Activated naive CD8-positive, alpha-beta T cell treated with anti-CD3 and anti-CD28 coated beads for 36 hours (primary cell): Measurements from ENCODE around the gene MTX1. TPM values are rescaled to one million over a fixed set of nuclear protein-coding genes. Genes with fewer than 3 reads are reported as not detected.
"Not testable (repeated sequence)": the region's sequence is repeated elsewhere in the genome, so short reads cannot be mapped to it uniquely, and the experiment has no call there.

Experiments used
- DNase-seq: peaks from one replicate; pipeline ENCODE4 v3.0.0; 2021
- H3K27ac Mint-ChIP-seq: one replicate; pipeline ENCODE4 v1.8.0; 2022; ENCODE audit warnings: mild to moderate bottlenecking, moderate library complexity, mixed read lengths
- H3K27me3 Mint-ChIP-seq: one replicate; pipeline ENCODE4 v1.8.0; 2022; ENCODE audit warnings: mild to moderate bottlenecking, mixed read lengths
- H3K36me3 Mint-ChIP-seq: one replicate; pipeline ENCODE4 v1.8.0; 2021; ENCODE audit warnings: mild to moderate bottlenecking, mixed read lengths
- H3K4me1 Mint-ChIP-seq: one replicate; pipeline ENCODE4 v1.8.0; 2021; ENCODE audit warnings: mixed read lengths
- H3K4me3 Mint-ChIP-seq: one replicate; pipeline ENCODE4 v1.8.0; 2022; ENCODE audit warnings: mild to moderate bottlenecking, moderate library complexity, mixed read lengths
- H3K9me3 Mint-ChIP-seq: one replicate; pipeline ENCODE4 v1.8.0; 2022; ENCODE audit warnings: mixed read lengths
- total RNA-seq, 2 experiments: library from RNA; stranded (reverse); gene quantifications; one replicate each; pipeline ENCODE4 v1.2.3, GENCODE V29; 2021

MTX1 gene
- total RNA-seq, 2 experiments from 2014 or later = 68.0 to 72.5 TPM

- no peak overlapping the region for H3K27ac Mint-ChIP-seq
Measured at GRCh38 chr1:155179112-155180031, 29.1 kb upstream of the MTX1 start.

GRCh38 chr1:155181371-155182051 lies 27.0 kb upstream of the MTX1 start:
- H3K27ac Mint-ChIP-seq = no peak overlapping the region
- H3K36me3 Mint-ChIP-seq = peaks cover 16% of the 10 kb centered on the region
- H3K4me1 Mint-ChIP-seq = peaks cover 6% of the 10 kb centered on the region
- no peaks in the 10 kb centered on the region for H3K27me3 Mint-ChIP-seq
- no peak for DNase-seq
- H3K9me3 Mint-ChIP-seq = no peaks in the 10 kb centered on the region
- no peak overlapping the region for H3K4me3 Mint-ChIP-seq

More at GRCh38 chr1:155179112-155180031, 29.1 kb upstream of the MTX1 start:
- DNase-seq = no peak
- Mint-ChIP-seq H3K27me3 (no peaks in the 10 kb centered on the region), H3K4me3 (no peak overlapping the region), H3K4me1 (peaks cover 15% of the 10 kb centered on the region), H3K36me3 (peaks cover 16% of the 10 kb centered on the region), H3K9me3 (no peaks in the 10 kb centered on the region)

DNA sequence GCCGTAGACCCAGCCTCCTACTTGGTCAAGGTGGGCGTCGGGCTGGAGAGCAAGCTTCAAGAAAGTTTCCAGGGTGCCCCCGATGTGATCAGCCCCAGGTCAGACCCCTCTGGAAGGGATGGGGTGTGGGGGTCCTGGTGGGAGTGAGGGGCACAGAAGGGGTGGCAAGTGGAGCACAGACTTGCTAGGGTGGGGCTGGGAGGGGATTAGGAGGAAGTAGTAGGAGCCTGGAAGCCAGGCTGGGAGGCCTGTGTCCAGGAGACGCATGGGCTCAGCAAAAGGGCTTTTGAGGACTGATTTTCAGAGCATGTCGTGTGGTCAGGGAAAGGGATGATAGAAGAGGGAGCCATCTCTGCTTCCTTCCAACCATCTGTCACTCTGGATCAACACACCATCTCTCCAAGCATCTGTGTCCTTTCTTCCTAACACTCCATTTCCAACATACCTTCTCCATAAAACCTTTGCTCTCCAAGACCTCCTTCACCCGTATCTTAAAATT lies 26.4 kb upstream of the MTX1 start:
- H3K9me3 Mint-ChIP-seq = no peaks in the 10 kb centered on the region
- H3K27me3 Mint-ChIP-seq = no peaks in the 10 kb centered on the region
- no peak overlapping the region for H3K27ac Mint-ChIP-seq
- H3K4me3 Mint-ChIP-seq = no peak overlapping the region
- H3K36me3 Mint-ChIP-seq = peaks cover 16% of the 10 kb centered on the region
- no peak for DNase-seq
- peaks cover under 1% of the 10 kb centered on the region for H3K4me1 Mint-ChIP-seq

GRCh38 chr1:155183775-155184221 lies 24.7 kb upstream of the MTX1 start:
- H3K27ac Mint-ChIP-seq = no peak overlapping the region

DNA sequence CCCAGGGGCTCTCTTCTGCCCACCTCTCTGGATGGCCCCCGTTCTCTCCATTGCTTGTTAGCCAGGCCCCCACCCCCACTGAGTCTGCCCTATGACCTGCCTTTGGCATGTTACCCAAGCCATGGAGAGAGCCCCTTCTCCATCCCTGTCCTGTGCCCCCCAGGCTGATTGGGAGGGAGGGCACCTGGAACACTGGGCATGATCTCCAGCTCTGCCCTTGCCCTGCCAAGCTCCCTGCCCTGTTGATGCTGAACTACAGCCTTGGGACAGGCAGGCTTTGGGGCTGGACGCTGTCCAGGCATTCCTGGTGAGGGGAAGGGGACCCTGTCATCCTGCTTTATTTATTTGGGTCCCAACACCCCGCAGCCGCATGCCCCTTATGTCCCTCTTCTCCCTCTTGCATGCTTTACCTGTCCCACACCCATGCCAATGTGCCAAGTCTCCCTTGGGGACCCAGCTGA lies 24.1 kb upstream of the MTX1 start:
- Mint-ChIP-seq H3K9me3 (no peaks in the 10 kb centered on the region), H3K4me3 (no peak overlapping the region), H3K36me3 (peaks cover 9% of the 10 kb centered on the region), H3K4me1 (peaks cover 4% of the 10 kb centered on the region), H3K27ac (no peak overlapping the region), H3K27me3 (no peaks in the 10 kb centered on the region)
- DNase-seq = no peak

More at GRCh38 chr1:155183775-155184221, 24.7 kb upstream of the MTX1 start:
- Mint-ChIP-seq H3K36me3 (peaks cover 10% of the 10 kb centered on the region), H3K9me3 (no peaks in the 10 kb centered on the region), H3K4me1 (peaks cover 4% of the 10 kb centered on the region), H3K27me3 (no peaks in the 10 kb centered on the region), H3K4me3 (no peak overlapping the region)
- DNase-seq = no peak

GRCh38 chr1:155184835-155185782 lies 23.4 kb upstream of the MTX1 start:
- Mint-ChIP-seq H3K36me3 (peaks cover 6% of the 10 kb centered on the region), H3K9me3 (no peaks in the 10 kb centered on the region), H3K4me1 (peaks cover 4% of the 10 kb centered on the region), H3K27me3 (no peaks in the 10 kb centered on the region), H3K4me3 (no peak overlapping the region), H3K27ac (peak overlapping the region; percentile 11)
- no peak for DNase-seq

GRCh38 chr1:155185783-155186066 lies 22.8 kb upstream of the MTX1 start:
- Mint-ChIP-seq H3K4me3 (no peak overlapping the region), H3K9me3 (no peaks in the 10 kb centered on the region), H3K27me3 (no peaks in the 10 kb centered on the region), H3K27ac (peak overlapping the region; percentile 11), H3K4me1 (peaks cover 4% of the 10 kb centered on the region), H3K36me3 (peaks cover 6% of the 10 kb centered on the region)
- no peak for DNase-seq

DNA sequence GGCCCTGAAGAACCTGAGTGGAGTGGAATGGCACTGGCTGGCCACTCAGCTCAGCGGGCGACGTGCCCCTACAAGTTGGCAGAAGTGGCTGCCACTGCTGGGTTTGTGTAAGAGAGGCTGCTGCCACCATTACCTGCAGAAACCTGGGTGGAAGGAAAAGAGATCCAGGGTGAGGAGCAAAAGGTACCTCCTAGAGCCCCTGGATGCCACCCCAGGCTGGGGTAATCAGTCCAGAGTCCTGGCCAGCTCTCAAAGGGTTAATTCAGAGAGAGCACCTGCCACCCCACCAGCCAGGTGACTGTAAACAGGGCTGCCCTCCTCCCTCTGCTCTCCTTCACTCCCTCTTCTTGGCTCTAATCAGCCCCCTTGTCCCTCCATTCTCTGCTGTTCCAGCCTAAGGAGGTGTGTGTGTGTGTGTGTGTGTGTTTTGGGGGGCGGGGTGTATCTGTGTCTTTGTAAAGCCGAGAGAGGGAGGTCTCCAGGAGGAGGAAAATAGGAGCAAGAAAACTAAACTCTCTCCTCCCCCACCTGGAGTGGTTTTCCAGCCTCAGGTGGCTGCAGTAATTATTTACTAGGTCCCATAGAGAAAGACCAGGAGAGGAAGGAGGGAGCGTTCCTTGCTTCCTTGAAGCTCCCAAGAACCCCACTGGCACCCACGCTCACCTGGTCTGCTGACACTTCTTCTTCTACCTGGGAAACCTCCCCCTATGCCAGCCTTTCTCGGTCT lies 22.3 kb upstream of the MTX1 start:
- no peak for DNase-seq
- Mint-ChIP-seq H3K4me1 (peaks cover 4% of the 10 kb centered on the region), H3K4me3 (no peak overlapping the region), H3K9me3 (no peaks in the 10 kb centered on the region), H3K27ac (no peak overlapping the region), H3K27me3 (no peaks in the 10 kb centered on the region), H3K36me3 (peaks cover 6% of the 10 kb centered on the region)

DNA sequence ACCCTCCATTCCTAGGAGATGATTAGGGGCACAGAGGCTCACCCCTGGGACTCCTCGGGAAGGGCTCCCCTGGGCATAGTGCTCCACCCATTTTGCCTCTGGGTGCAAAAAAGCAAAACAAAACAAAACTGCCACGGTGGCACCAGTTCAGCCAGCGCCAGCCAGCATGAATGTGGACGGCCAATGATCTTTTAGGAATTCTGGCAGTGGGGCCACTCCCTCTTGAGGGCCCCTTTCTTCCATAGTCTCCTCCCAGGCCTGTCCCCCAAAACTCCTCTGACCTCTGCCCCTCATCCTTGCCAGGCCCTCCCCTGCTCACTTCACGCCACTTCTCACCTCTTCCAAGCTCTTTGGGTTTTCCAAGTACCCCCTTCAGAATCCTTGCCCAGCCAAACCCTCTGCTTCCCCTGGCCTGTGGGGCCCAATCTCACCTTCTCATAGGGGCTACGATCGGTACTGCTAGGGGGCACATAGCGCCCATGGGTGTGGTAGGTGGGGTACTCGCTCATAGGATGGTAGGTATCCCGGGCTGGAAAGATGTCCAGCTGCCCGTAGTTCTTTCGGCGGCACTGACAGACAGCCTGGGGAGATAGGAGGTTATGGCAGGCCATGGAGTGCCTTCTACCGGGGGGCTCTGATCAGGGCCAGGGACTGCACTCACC lies 21.6 kb upstream of the MTX1 start:
- H3K9me3 Mint-ChIP-seq = no peaks in the 10 kb centered on the region
- peaks cover 5% of the 10 kb centered on the region for H3K4me1 Mint-ChIP-seq
- H3K4me3 Mint-ChIP-seq = no peak overlapping the region
- H3K27me3 Mint-ChIP-seq = no peaks in the 10 kb centered on the region
- H3K27ac Mint-ChIP-seq = no peak overlapping the region
- DNase-seq = no peak
- peaks cover 4% of the 10 kb centered on the region for H3K36me3 Mint-ChIP-seq

- Mint-ChIP-seq H3K27ac (no peak overlapping the region), H3K9me3 (no peaks in the 10 kb centered on the region), H3K27me3 (no peaks in the 10 kb centered on the region), H3K4me3 (no peak overlapping the region), H3K4me1 (peaks cover 10% of the 10 kb centered on the region), H3K36me3 (no peaks in the 10 kb centered on the region)
- DNase-seq = no peak
Measured at GRCh38 chr1:155187456-155187891, 21.0 kb upstream of the MTX1 start.

DNA sequence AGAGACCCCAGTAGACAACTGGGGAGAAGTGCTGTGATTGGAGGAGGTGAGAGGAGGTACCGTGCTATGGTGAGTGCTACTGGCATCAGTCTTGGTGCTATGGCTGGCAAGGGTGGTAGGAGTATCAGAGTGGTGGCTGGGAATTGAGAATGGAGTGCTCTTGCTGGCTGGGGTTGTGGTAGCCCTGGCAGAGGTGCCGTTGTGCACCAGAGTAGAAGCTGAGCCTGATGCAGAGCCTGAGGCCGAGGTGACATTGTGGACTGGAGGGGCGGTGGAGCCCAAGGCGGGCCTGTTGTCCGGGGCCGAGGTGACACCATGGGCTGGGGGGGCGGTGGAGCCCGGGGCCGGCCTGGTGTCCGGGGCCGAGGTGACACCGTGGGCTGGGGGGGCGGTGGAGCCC lies 20.2 kb upstream of the MTX1 start:
- DNase-seq = no peak
- no peaks in the 10 kb centered on the region for H3K9me3 Mint-ChIP-seq
- no peak overlapping the region for H3K4me3 Mint-ChIP-seq
- no peaks in the 10 kb centered on the region for H3K36me3 Mint-ChIP-seq
- peaks cover under 1% of the 10 kb centered on the region for H3K27me3 Mint-ChIP-seq
- H3K27ac Mint-ChIP-seq = peak overlapping the region; percentile 65
- peaks cover 16% of the 10 kb centered on the region for H3K4me1 Mint-ChIP-seq

DNA sequence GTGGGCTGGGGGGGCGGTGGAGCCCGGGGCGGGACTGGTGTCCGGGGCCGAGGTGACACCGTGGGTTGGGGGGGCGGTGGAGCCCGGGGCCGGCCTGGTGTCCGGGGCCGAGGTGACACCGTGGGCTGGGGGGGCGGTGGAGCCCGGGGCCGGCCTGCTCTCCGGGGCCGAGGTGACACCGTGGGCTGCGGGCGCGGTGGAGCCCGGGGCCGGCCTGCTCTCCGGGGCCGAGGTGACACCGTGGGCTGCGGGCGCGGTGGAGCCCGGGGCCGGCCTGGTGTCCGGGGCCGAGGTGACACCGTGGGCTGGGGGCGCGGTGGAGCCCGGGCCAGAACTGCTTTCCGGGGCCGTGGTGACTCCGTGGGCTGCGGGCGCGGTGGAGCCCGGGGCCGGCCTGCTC lies 18.6 kb upstream of the MTX1 start:
- H3K27ac Mint-ChIP-seq, H3K36me3 Mint-ChIP-seq, H3K4me3 Mint-ChIP-seq, DNase-seq, H3K27me3 Mint-ChIP-seq, H3K9me3 Mint-ChIP-seq: not testable (repeated sequence)
- peaks cover 29% of the 10 kb centered on the region for H3K4me1 Mint-ChIP-seq

GRCh38 chr1:155191904-155192303 lies 16.6 kb upstream of the MTX1 start:
- Mint-ChIP-seq H3K27ac (peak overlapping the region; percentile 84), H3K4me1 (peaks cover 41% of the 10 kb centered on the region), H3K36me3 (peaks cover 6% of the 10 kb centered on the region), H3K27me3 (peaks cover 5% of the 10 kb centered on the region), H3K9me3 (no peaks in the 10 kb centered on the region), H3K4me3 (no peak overlapping the region)
- no peak for DNase-seq
